H9 (cell line): ENCODE measurements around the gene TRIM2. TPM values are rescaled to one million over a fixed set of nuclear protein-coding genes. Genes with fewer than 3 reads are reported as not detected.
A peak's percentile ranks its signal among the peaks of the same experiment; 100 is the strongest.

Experiments used
- DNase-seq: peaks from one replicate; pipeline ENCODE4 v3.0.0-alpha.2; 2017
- H2AFZ ChIP-seq: one replicate; pipeline ENCODE4 v1.6.1; 2013; ENCODE audit warnings: mild to moderate bottlenecking, low read length, control low read depth, moderate library complexity
- H2AK5ac ChIP-seq: 2 replicates; pipeline ENCODE4 v1.6.1; 2013; ENCODE audit warnings: low read length, control low read depth, mixed read lengths; ENCODE audit not compliant: insufficient read length
- H2BK120ac ChIP-seq: one replicate; pipeline ENCODE4 v1.6.1; 2013; ENCODE audit warnings: low read depth, mild to moderate bottlenecking, low read length, control low read depth, inconsistent platforms; ENCODE audit not compliant: poor library complexity, severe bottlenecking
- H2BK12ac ChIP-seq: 2 replicates; pipeline ENCODE4 v1.6.1; 2013; ENCODE audit warnings: low read length, control low read depth, mixed read lengths, low read depth; ENCODE audit not compliant: insufficient read length
- H2BK15ac ChIP-seq: 2 replicates; pipeline ENCODE4 v1.6.1; 2013; ENCODE audit warnings: low read depth, low read length, control low read depth
- H2BK20ac ChIP-seq: one replicate; pipeline ENCODE4 v1.6.1; 2013; ENCODE audit warnings: low read depth, mild to moderate bottlenecking, low read length, control low read depth, inconsistent platforms; ENCODE audit not compliant: poor library complexity, severe bottlenecking
- H2BK5ac ChIP-seq: 2 replicates; pipeline ENCODE4 v1.6.1; 2013; ENCODE audit warnings: low read length, control low read depth, mixed read lengths; ENCODE audit not compliant: insufficient read length
- H3K14ac ChIP-seq: 2 replicates; pipeline ENCODE4 v1.6.1; 2013; ENCODE audit warnings: low read length, control low read depth; ENCODE audit not compliant: insufficient read depth
- H3K18ac ChIP-seq: 2 replicates; pipeline ENCODE4 v1.6.1; 2013; ENCODE audit warnings: low read depth, mild to moderate bottlenecking, mixed read lengths, low read length, control low read depth; ENCODE audit not compliant: insufficient read length
- H3K23ac ChIP-seq: 2 replicates; pipeline ENCODE4 v1.6.1; 2013; ENCODE audit warnings: low read length, control low read depth, mixed read lengths, low read depth; ENCODE audit not compliant: insufficient read length
- H3K23me2 ChIP-seq: 2 replicates; pipeline ENCODE4 v1.6.1; 2013; ENCODE audit warnings: low read depth, mild to moderate bottlenecking, mixed read lengths, low read length, control low read depth; ENCODE audit not compliant: insufficient read length, poor library complexity, severe bottlenecking
- H3K27ac ChIP-seq: 2 replicates; pipeline ENCODE4 v1.5.1; 2013; ENCODE audit warnings: low read length, control low read depth, mixed read lengths, low read depth; ENCODE audit not compliant: insufficient read length
- H3K27me3 ChIP-seq: 2 replicates; pipeline ENCODE4 v1.6.1; 2013; ENCODE audit warnings: low read length, control low read depth, inconsistent platforms; ENCODE audit not compliant: insufficient read depth
- H3K4ac ChIP-seq: 2 replicates; pipeline ENCODE4 v1.6.1; 2013; ENCODE audit warnings: low read depth, mild to moderate bottlenecking, control low read depth, inconsistent platforms, low read length, moderate library complexity
- H3K4me1 ChIP-seq: 2 replicates; pipeline ENCODE4 v1.6.1; 2013; ENCODE audit warnings: low read length, control low read depth, inconsistent platforms; ENCODE audit not compliant: insufficient read depth
- H3K4me2 ChIP-seq: 2 replicates; pipeline ENCODE4 v1.6.1; 2013; ENCODE audit warnings: low read length, control low read depth, mixed read lengths; ENCODE audit not compliant: insufficient read length, insufficient read depth
- H3K56ac ChIP-seq: 2 replicates; pipeline ENCODE4 v1.6.1; 2013; ENCODE audit warnings: low read depth, mild to moderate bottlenecking, mixed read lengths, low read length, control low read depth; ENCODE audit not compliant: insufficient read length
- H3K79me1 ChIP-seq: 2 replicates; pipeline ENCODE4 v1.6.1; 2013; ENCODE audit warnings: low read depth, mild to moderate bottlenecking, moderate library complexity, low read length, control low read depth, inconsistent platforms; ENCODE audit not compliant: insufficient read depth, poor library complexity, severe bottlenecking
- H3K79me2 ChIP-seq: 2 replicates; pipeline ENCODE4 v1.6.1; 2013; ENCODE audit warnings: low read length, control low read depth, inconsistent platforms; ENCODE audit not compliant: insufficient read depth
- H3K9ac ChIP-seq: 2 replicates; pipeline ENCODE4 v1.6.1; 2013; ENCODE audit warnings: low read length, control low read depth, mixed read lengths; ENCODE audit not compliant: insufficient read length; ENCODE audit errors: extremely low read depth
- H3K9me3 ChIP-seq: one replicate; pipeline ENCODE4 v1.6.1; 2013; ENCODE audit warnings: low read depth, low read length, inconsistent platforms; ENCODE audit not compliant: control insufficient read depth
- H3T11ph ChIP-seq: one replicate; pipeline ENCODE4 v1.6.1; 2013; ENCODE audit warnings: mild to moderate bottlenecking, low read length, control low read depth, inconsistent platforms
- H4K20me1 ChIP-seq: one replicate; pipeline ENCODE4 v1.6.1; 2013; ENCODE audit not compliant: control insufficient read depth, insufficient read length, insufficient read depth
- H4K5ac ChIP-seq: 2 replicates; pipeline ENCODE4 v1.6.1; 2013; ENCODE audit warnings: low read depth, mild to moderate bottlenecking, mixed read lengths, low read length, control low read depth; ENCODE audit not compliant: insufficient read length
- H4K8ac ChIP-seq: replicated peaks from 2 replicates; pipeline ENCODE4 v1.6.1; 2013; ENCODE audit warnings: low read length, control low read depth, mixed read lengths, low read depth; ENCODE audit not compliant: insufficient read length
- H4K91ac ChIP-seq: 2 replicates; pipeline ENCODE4 v1.6.1; 2013; ENCODE audit warnings: low read depth, mild to moderate bottlenecking, moderate library complexity, mixed read lengths, low read length, control low read depth; ENCODE audit not compliant: insufficient read length
- H3K27ac Mint-ChIP-seq, 3 experiments: 2 replicates in 2 of 3; 3 replicates in 1 of 3; pipeline ENCODE4 v1.8.0; 2020 to 2021; ENCODE audit warnings: mixed read lengths in 3 of 3, mild to moderate bottlenecking in 1 of 3, moderate library complexity in 1 of 3
- H3K27me3 Mint-ChIP-seq: 2 replicates; pipeline ENCODE4 v1.8.0; 2021; ENCODE audit warnings: low read depth, mild to moderate bottlenecking, moderate library complexity, mixed read lengths
- H3K36me3 Mint-ChIP-seq, 3 experiments: 2 replicates in 2 of 3; 3 replicates in 1 of 3; pipeline ENCODE4 v1.8.0; 2020 to 2021; ENCODE audit warnings: low read depth in 3 of 3, mixed read lengths in 3 of 3; ENCODE audit not compliant: insufficient read depth in 1 of 3
- H3K4me1 Mint-ChIP-seq, 2 experiments: 2 replicates each; pipeline ENCODE4 v1.8.0; 2020; ENCODE audit warnings: mixed read lengths in 2 of 2
- H3K4me3 Mint-ChIP-seq, 2 experiments: 2 replicates in 1 of 2; 3 replicates in 1 of 2; pipeline ENCODE4 v1.8.0; 2020 to 2021; ENCODE audit warnings: mild to moderate bottlenecking in 2 of 2, mixed read lengths in 2 of 2, moderate library complexity in 1 of 2
- H3K9me3 Mint-ChIP-seq, 2 experiments: 2 replicates in 1 of 2; 3 replicates in 1 of 2; pipeline ENCODE4 v1.8.0; 2020; ENCODE audit warnings: mild to moderate bottlenecking in 2 of 2, mixed read lengths in 2 of 2, moderate library complexity in 1 of 2
- CTCF ChIP-seq: fragments of 200-600 bp; sonication (generic); conservative IDR thresholded peaks from 3 replicates; pipeline ENCODE4 v1.8.0; 2021; ENCODE audit warnings: antibody characterized with exemption, mild to moderate bottlenecking
- WGBS: extraction: QIAGEN DNeasy Blood & Tissue Kit; methylation state at CpG from one replicate; pipeline ENCODE4 v1.1.7; 2013; ENCODE audit warnings: missing lambda C conversion rate, low lambda C conversion rate, mixed read lengths; ENCODE audit not compliant: insufficient read length; ENCODE audit errors: extremely low coverage; 5-methylcytosine and 5-hydroxymethylcytosine counted together
- total RNA-seq: library from RNA; stranded (reverse); gene quantifications from 2 replicates; pipeline ENCODE4 v1.2.1, GENCODE V29; 2021

TRIM2 gene
- total RNA-seq, 1 experiment from 2014 or later, result 28.9 TPM

GRCh38 chr4:153257151-153257620 is 52.9 kb downstream of the TRIM2 start:
- H3K4ac ChIP-seq, result no peak overlapping the region; the same call in 1 of the 2 replicates
- H4K20me1 ChIP-seq, result no peaks in the 10 kb centered on the region
- H3K27ac Mint-ChIP-seq, result no peak overlapping the region
- no peaks in the 10 kb centered on the region for H3K27me3 Mint-ChIP-seq
- WGBS, result no CpG with 5 or more reads among the region's 11 CpGs
- peak overlapping the region; percentile 26 for H3T11ph ChIP-seq
- peak overlapping the region; percentile 81 for H2BK120ac ChIP-seq
- H3K18ac ChIP-seq, result peak overlapping the region; percentile 81
- H3K79me2 ChIP-seq, result no peaks in the 10 kb centered on the region; the same call in 1 of the 2 replicates
- H2BK20ac ChIP-seq, result no peak overlapping the region
- H2BK5ac ChIP-seq, result peak overlapping the region; percentile 43
- H3K4me1 ChIP-seq, result peaks cover 9% of the 10 kb centered on the region; the same call in 1 of the 2 replicates
- peak overlapping the region; percentile 68; the same call in 1 of the 2 replicates for H3K14ac ChIP-seq
- H4K91ac ChIP-seq, result no peak overlapping the region
- no peak overlapping the region for H3K56ac ChIP-seq
- H3K36me3 Mint-ChIP-seq, result peaks cover 3 to 8% (median 7%) of the 10 kb centered on the region in 3 experiments
- no peaks in the 10 kb centered on the region for H3K27me3 ChIP-seq
- H3K4me2 ChIP-seq, result peak overlapping the region; percentile 85
- H3K23ac ChIP-seq, result no peak overlapping the region
- peak overlapping the region; percentile 91 for H3K27ac ChIP-seq
- no peaks in the 10 kb centered on the region for H3K79me1 ChIP-seq
- peak overlapping the region; percentile 69 for H3K9ac ChIP-seq
- H3K4me1 Mint-ChIP-seq, result peaks cover 38 to 43% of the 10 kb centered on the region in 2 experiments
- H3K4me3 Mint-ChIP-seq, result no peak overlapping the region
- H2BK12ac ChIP-seq, result no peak overlapping the region
- TF ChIP-seq CTCF, result no peak
- no peak overlapping the region for H2AFZ ChIP-seq
- H4K5ac ChIP-seq, result peak overlapping the region; percentile 23
- peak; percentile 77 for DNase-seq
- no peaks in the 10 kb centered on the region for H3K9me3 ChIP-seq
- H2BK15ac ChIP-seq, result no peak overlapping the region
- peaks cover 10% of the 10 kb centered on the region for H3K23me2 ChIP-seq
- H4K8ac ChIP-seq, result peak overlapping the region; percentile 43
- no peak overlapping the region for H2AK5ac ChIP-seq
- H3K9me3 Mint-ChIP-seq, result peaks cover 5 to 6% of the 10 kb centered on the region in 2 experiments; a peak in 3 of 5 replicates
